AG09309 (cell line): ENCODE measurements around the gene LSG1.
"Not testable (repeated sequence)": the region's sequence is repeated elsewhere in the genome, so short reads cannot be mapped to it uniquely, and the experiment has no call there.

Experiments
- DNase-seq: peaks from one replicate; pipeline ENCODE4 v3.0.0-alpha.2; 2010; ENCODE audit warnings: low read depth
- H3K4me3 ChIP-seq: 2 replicates; pipeline ENCODE4 v1.5.1; 2011; ENCODE audit warnings: mild to moderate bottlenecking, low read depth, low read length, moderate library complexity; ENCODE audit not compliant: control insufficient read depth
- TF ChIP-seq, protein P1 (sequence below): IDR thresholded peaks from 2 replicates; pipeline ENCODE4 v1.5.1; 2011; ENCODE audit warnings: mild to moderate bottlenecking, low read depth, low read length, inconsistent platforms; ENCODE audit not compliant: insufficient read depth, control insufficient read depth; ENCODE audit errors: missing control alignments

The LSG1 gene

GRCh38 chr3:194632809-194633348 lies 39.1 kb downstream of the LSG1 start:
- DNase-seq: no peak
- H3K4me3 ChIP-seq: peak overlapping the region; percentile 87
- TF ChIP-seq, protein P1, sequence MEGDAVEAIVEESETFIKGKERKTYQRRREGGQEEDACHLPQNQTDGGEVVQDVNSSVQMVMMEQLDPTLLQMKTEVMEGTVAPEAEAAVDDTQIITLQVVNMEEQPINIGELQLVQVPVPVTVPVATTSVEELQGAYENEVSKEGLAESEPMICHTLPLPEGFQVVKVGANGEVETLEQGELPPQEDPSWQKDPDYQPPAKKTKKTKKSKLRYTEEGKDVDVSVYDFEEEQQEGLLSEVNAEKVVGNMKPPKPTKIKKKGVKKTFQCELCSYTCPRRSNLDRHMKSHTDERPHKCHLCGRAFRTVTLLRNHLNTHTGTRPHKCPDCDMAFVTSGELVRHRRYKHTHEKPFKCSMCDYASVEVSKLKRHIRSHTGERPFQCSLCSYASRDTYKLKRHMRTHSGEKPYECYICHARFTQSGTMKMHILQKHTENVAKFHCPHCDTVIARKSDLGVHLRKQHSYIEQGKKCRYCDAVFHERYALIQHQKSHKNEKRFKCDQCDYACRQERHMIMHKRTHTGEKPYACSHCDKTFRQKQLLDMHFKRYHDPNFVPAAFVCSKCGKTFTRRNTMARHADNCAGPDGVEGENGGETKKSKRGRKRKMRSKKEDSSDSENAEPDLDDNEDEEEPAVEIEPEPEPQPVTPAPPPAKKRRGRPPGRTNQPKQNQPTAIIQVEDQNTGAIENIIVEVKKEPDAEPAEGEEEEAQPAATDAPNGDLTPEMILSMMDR: no peak

DNA sequence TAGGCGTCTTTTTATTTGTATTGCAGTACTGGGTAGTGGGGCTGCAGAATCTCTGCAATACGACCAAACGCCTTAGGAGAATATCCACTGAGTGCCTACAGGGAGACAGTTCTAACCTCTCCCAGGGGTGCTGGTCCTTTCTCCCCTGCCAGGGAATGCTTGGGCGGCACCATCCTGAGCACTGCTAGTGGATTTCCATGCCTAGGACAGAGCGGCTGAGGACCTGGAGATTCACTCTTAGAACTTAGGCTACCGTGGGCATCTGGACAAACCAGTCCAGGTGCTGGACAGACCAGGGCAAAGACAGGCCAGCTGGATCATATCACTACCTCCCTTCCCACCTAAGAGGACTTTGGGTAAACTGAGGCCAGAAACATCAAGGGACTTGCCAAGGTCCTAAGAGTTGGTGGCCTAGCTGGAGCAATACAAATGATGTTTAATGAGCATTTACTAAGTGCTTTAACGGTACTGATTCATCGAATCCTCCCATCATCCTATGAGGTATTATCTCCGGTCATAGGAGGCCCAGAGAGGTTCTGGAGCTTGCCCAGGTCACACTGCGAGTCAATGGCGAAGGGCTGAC lies 39.7 kb downstream of the LSG1 start:
- H3K4me3 ChIP-seq: peak overlapping the region; percentile 87
- DNase-seq: no peak
- TF ChIP-seq, protein P1: no peak

DNA sequence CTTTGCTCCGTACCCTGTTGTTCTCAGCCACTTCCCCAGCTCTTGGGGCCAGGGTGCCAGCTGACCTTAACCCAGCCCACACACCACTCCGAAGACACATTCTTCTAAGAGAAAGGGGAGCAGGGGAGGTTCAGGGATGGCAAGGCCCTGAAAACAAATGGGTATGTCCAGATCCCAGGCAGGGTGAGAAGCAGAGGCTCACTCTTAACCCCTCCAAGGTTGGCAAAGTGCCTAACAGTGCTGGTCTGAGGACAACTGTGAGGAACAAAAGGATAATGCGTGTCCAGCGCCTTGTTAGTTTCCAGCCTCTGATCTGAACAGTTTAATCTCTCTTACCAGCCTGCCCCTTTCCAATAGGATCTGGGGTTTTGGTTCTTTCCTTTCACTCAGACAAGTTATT lies 40.3 kb downstream of the LSG1 start:
- H3K4me3 ChIP-seq: no peak overlapping the region
- TF ChIP-seq, protein P1: no peak
- no peak for DNase-seq

GRCh38 chr3:194630681-194631080 lies 41.3 kb downstream of the LSG1 start:
- not testable (repeated sequence) for H3K4me3 ChIP-seq, DNase-seq

- H3K4me3 ChIP-seq: no peak overlapping the region
- TF ChIP-seq, protein P1: no peak
- DNase-seq: no peak
These were observed 47.0 kb downstream of the LSG1 start for GRCh38 chr3:194624956-194625355.

DNA sequence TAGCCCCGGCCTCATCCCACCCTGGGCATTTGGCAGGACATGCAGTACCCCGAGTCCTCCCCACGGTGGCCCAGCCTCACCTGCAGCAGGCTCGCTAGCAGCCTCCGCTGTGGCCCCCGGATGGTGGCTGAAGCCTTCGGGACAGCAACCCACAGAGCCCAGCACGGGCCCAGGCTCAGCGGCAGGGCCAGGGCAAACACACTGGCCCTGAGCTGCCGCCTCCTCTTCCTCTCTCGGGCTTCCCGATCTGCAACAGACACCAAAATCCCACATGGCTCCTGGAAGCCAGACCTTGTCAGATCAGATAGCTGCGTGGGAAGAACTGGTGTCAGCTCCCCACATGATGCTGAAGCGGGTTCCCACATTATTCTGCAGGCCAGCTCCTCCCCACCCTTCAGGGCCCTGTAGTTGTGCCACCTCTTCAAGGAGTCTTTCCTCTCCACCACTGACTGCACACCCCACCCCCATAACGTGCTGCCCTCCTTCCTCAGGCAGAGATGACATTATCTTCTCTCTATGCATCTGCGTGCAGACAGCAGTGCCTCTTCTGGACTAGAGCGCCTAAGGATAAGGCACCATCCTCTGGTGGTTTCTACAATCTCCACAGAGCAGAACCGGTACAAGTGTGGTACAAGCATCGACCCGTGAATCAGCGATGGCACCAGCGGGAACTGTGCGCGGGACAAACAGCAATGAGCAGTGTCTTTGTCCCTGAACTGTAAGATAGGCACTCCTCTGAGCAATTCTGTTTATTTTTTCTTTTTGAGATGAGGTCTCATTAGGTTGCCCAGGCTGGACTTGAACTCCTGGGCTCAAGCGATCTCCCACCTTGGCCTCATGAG lies 48.3 kb downstream of the LSG1 start:
- no peak for DNase-seq
- H3K4me3 ChIP-seq: no peak overlapping the region
- TF ChIP-seq, protein P1: no peak
